ENCODE measurements around the gene TNK1. TPM values are rescaled to one million over a fixed set of nuclear protein-coding genes. Genes with fewer than 3 reads are reported as not detected.

TNK1 gene
- total and polyA plus RNA-seq, 9 of the 15 experiments (the other 6 are each of a cell fraction or from before 2014, with no cell fraction given): 0.28 to 5.2 (median 2.1) TPM

- WGBS (ENCODE audit: insufficient coverage, low coverage, missing lambda C conversion rate): no CpG with 5 or more reads among the region's 65 CpGs
- H3K9me3 ChIP-seq (replicated peaks; ENCODE audit: control insufficient read depth, insufficient read depth, low read depth, low read length): no peaks in the 10 kb centered on the region
- in situ Hi-C loops (cut with MboI): no loop called here
- ATAC-seq (peak; percentile 63), FAIRE-seq (no peak), DNase-seq (ENCODE audit: extremely low read depth in 1 of 4, low spot score in 3 of 4) (peak in 2 of 4 experiments; percentile 67 to 71)
- H3K4me2 ChIP-seq (ENCODE audit: insufficient read depth, low read length): peak overlapping the region; percentile 78
- H3K36me3 ChIP-seq (ENCODE audit: control insufficient read depth, insufficient read depth, low read length): peaks cover 6% of the 10 kb centered on the region; the same call in 1 of the 3 replicates
- no peaks in the 10 kb centered on the region for H3K9me1 ChIP-seq (ENCODE audit: control insufficient read depth, insufficient read depth, low read length)
- peak overlapping the region; percentile 68 for H3K4me3 ChIP-seq
- ChIA-PET POLR2A (interaction anchor here (0.8 to 1.8 kb wide), 6 partner anchors 13 to 174 kb away, joined by 3 to 23 read pairs (median 4); partner anchors contain the start of genes CD68, POLR2A and ZBTB4), CTCF (ENCODE audit: low intra/inter-chr PET ratio) (no interaction called here)
- H3K4me1 ChIP-seq (replicated peaks in 1 of 2; ENCODE audit: control insufficient read depth in 2 of 2, insufficient read depth in 2 of 2, low read length in 2 of 2): peaks cover 11 to 25% of the 10 kb centered on the region in 2 experiments; a peak in 3 of 5 replicates
- H4K20me1 ChIP-seq (replicated peaks; ENCODE audit: control insufficient read depth, insufficient read depth, low read length): no peaks in the 10 kb centered on the region
- peak overlapping the region; percentile 67 to 87; a peak in 3 of 4 replicates for H3K9ac ChIP-seq (ENCODE audit: insufficient read depth in 1 of 2, low read depth in 2 of 2, low read length in 2 of 2)
- intact Hi-C loops (cut with micrococcal nuclease): loop anchor here (5.0 kb wide), 2 partner anchors 32 to 77 kb away; partner anchors contain the start of genes FGF11, POLR2A, SLC35G6 and TMEM102
- peak overlapping the region; percentile 78 for H3K27ac ChIP-seq (ENCODE audit: extremely low read depth, low read depth, low read length)
- H3K79me2 ChIP-seq (ENCODE audit: control insufficient read depth, insufficient read depth, low read length): peaks cover 8% of the 10 kb centered on the region; the same call in 2 of the 3 replicates
- H3K27me3 ChIP-seq (ENCODE audit: control insufficient read depth in 2 of 2, insufficient read depth in 2 of 2, low read length in 2 of 2): no peaks in the 10 kb centered on the region
- peak overlapping the region; percentile 85 for H2AFZ ChIP-seq (ENCODE audit: low read depth, low read length)
- no TSS peak for BruUV-seq (replicated peaks)
- TF ChIP-seq ZNF740 (CRISPR knock-in tag; IDR thresholded peaks at IDR 0.05): no peak; the same call in none of the 2 replicates
- peak in 1 of 2 experiments; percentile 90; a peak in 2 of 4 replicates for TF ChIP-seq ZNF740 (tag; IDR thresholded peaks at IDR 0.05)
- TF ChIP-seq CXXC5 (CRISPR knock-in tag; IDR thresholded peaks at IDR 0.05): 0 out of 2 replicates have a peak, but pooled peaks have one; percentile 42
- TF ChIP-seq ATF1 (CRISPR knock-in tag; IDR thresholded peaks at IDR 0.05): no peak
- no peak for TF ChIP-seq ATF1 (tag; IDR thresholded peaks at IDR 0.05)
- TF ChIP-seq CCNT2 (IDR thresholded peaks at IDR 0.05; ENCODE audit: borderline replicate concordance, extremely low read depth, insufficient read length, low read depth, low read length): peak; percentile 23
- peak; percentile 99 for TF ChIP-seq CC2D1A (IDR thresholded peaks at IDR 0.05)
- TF ChIP-seq YY1 (IDR thresholded peaks at IDR 0.05; ENCODE audit: borderline replicate concordance in 1 of 3, control insufficient read depth in 1 of 3, extremely low read depth in 1 of 3, insufficient read depth in 3 of 3, insufficient read length in 1 of 3, insufficient replicate concordance in 2 of 3, low read depth in 1 of 3, low read length in 2 of 3): peak in 1 of 3 experiments; percentile 32
- TF ChIP-seq NRF1 (conservative IDR thresholded peaks at IDR 0.05 in 1 of 2, IDR thresholded peaks at IDR 0.05 in 1 of 2): peak in 1 of 2 experiments; percentile 12; a peak in 1 of 4 replicates
- 0 out of 4 replicates have a peak, but pooled peaks of 1 of the 2 experiments have one; percentile 23 for TF ChIP-seq MLLT1 (IDR thresholded peaks at IDR 0.05)
- TF ChIP-seq, protein P1, sequence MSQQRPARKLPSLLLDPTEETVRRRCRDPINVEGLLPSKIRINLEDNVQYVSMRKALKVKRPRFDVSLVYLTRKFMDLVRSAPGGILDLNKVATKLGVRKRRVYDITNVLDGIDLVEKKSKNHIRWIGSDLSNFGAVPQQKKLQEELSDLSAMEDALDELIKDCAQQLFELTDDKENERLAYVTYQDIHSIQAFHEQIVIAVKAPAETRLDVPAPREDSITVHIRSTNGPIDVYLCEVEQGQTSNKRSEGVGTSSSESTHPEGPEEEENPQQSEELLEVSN (IDR thresholded peaks at IDR 0.05; ENCODE audit: borderline replicate concordance in 1 of 2, extremely low read depth in 1 of 2, insufficient read depth in 1 of 2, insufficient read length in 1 of 2, low read depth in 1 of 2, low read length in 1 of 2, poor library complexity in 1 of 2, severe bottlenecking in 1 of 2): peak in 1 of 2 experiments; percentile 35
- TF ChIP-seq POLR2G (IDR thresholded peaks at IDR 0.05; ENCODE audit: low read depth, low read length): peak; percentile 70
- TF ChIP-seq ZNF217 (CRISPR knock-in tag; IDR thresholded peaks at IDR 0.05): no peak
- TF ChIP-seq ZFX (CRISPR knock-in tag; IDR thresholded peaks at IDR 0.05): 0 out of 2 replicates have a peak, but pooled peaks have one; percentile 12
- TF ChIP-seq, protein P2, sequence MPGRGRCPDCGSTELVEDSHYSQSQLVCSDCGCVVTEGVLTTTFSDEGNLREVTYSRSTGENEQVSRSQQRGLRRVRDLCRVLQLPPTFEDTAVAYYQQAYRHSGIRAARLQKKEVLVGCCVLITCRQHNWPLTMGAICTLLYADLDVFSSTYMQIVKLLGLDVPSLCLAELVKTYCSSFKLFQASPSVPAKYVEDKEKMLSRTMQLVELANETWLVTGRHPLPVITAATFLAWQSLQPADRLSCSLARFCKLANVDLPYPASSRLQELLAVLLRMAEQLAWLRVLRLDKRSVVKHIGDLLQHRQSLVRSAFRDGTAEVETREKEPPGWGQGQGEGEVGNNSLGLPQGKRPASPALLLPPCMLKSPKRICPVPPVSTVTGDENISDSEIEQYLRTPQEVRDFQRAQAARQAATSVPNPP (IDR thresholded peaks at IDR 0.05; ENCODE audit: borderline replicate concordance, insufficient read depth, insufficient read length): no peak
Measured at GRCh38 chr17:7404737-7405349, 24.0 kb downstream of the TNK1 start.
